HS-27A (cell line): ENCODE data around the gene PARVB.

ENCODE experiments used
- DNase-seq: peaks from one replicate; pipeline ENCODE4 v3.0.0-alpha.2; 2012; ENCODE audit warnings: low read depth, missing footprints

PARVB gene

DNA sequence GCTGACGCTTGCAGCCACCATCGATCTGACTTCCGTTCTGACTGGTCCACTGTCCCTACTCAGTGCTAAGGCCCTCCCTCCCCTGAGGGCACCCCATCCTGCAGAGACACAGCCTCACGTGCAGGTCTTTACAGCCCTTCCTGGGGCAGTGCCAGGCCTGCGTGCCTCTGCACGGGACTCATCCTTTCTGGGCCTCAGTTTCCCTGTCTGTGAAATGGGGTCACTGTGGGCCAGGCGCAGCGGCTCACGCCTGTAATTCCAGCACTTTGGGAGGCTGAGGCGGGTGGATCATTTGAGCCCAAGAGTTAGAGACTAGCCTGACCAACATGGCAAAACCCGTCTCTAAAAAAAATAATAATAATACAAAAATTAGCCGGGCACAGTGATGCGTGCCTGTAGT, 138.9 kb downstream of the PARVB start:
- DNase-seq = no peak

GRCh38 chr22:44163536-44163935, 139.4 kb downstream of the PARVB start:
- no peak for DNase-seq

- DNase-seq = no peak
Measured at GRCh38 chr22:44164031-44164430, 139.9 kb downstream of the PARVB start.

GRCh38 chr22:44165286-44165874, 141.3 kb downstream of the PARVB start:
- no peak for DNase-seq

DNA sequence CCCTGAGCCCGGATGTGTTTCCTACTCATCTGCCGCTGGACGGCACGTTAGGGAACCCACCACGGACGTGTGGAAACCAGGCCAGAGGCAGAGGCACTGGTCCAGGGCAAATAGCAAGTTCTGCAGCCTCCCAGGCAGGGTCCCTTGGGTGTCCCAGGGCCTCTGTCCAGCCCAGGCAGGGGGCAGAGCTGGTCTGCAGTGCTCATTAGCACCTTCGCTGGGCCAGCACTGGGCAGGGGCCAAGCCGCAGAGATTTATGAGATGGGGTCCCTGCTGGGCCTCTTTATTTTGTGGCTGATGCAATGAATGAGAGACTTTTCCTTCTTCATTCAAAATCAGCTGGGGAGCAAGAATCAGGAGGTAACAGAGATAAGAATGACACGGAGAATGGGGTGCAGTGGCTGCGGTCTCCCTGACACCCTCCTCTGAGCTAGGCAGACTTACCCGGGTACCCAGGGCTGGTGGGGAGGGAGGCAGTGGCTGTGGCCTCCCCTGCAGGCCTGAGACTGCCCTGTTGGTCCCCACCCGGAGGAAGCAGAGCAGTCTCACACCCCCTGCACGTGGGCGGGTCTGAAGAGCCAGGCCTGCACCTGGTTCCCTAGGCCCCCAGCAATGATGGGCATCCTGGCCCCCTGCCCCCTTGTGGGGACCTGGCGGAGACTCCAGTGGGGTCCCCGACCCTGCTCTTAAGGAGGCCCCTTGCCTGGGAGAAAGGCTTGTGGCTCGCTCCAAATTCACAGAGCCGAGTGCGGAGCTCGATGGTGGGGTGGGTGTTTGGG, 142.6 kb downstream of the PARVB start:
- no peak for DNase-seq

DNA sequence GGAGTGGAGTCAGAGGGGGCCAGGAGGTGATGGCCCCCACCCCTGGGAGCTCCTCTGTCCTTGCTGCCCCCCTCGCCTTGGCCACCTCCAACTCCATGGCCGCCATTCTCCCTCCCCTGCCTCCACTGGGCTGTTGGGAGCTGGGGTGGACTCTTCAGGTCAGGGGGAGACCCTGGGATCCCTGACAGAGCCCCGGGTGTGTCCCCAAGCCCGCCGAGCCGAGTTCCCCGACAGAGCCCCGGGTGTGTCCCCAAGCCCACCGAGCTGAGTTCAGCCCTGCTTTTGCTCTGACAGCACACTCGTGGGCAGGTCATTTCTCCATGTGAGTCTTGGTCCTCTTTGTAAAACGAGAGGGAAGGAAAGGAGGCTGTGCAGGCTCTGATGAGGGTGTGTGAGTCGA, 143.4 kb downstream of the PARVB start:
- no peak for DNase-seq

GRCh38 chr22:44168206-44168605, 144.1 kb downstream of the PARVB start:
- DNase-seq = no peak

GRCh38 chr22:44170470-44170869, 146.4 kb downstream of the PARVB start:
- no peak for DNase-seq

DNA sequence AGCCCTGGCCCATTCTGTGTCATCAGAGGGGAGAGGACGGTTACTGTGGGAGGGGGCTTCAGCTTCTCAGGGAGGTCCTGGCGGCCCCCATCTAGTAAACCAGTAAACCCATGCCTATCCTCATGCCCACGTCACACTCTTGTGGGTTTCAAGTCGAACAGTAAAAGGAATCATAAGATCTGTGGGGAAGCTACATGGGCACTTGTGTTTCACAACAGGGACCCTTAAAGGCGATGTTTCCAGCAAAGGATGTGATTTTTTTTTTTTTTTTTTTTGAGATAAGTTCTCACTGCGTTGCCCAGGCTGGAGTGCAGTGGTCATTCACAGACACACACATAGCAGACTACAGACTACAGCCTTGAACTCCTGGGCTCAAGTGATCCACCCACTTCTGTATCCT, 147.5 kb downstream of the PARVB start:
- DNase-seq = no peak

DNA sequence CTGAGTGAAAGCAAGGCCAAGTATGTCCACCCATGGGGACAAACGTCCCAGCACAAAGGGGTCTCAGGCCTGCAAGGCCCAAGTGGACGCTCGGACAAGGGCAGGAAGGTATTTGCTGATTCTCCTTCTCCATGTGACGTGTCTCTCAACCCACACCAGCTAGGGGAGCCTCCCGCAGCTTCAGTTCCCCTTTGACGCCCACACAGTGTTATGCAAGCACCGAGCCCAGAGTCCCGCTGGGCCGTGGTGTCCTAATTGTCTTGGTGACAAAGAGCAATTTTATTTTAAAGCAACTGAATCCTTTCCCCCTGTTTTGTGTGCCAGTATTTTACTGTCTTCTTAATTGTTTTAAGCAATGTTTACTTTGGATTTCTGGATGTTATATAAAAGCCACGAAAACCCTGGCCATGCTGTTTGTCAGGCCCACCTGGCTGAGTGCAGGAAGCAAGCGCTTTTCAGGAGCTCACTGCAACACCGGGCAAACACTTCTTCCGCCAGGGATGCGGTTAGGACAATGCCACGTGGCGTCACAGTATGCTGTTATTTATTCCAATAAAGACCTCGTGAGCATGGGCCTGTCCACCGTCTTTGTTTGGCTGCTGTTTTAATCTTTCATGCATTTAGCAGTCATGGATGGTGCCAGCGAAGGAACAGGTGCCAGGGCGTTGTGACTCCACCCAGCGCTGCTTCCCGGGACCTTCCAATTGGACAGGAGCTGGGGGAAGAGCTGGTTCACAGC, 148.4 kb downstream of the PARVB start:
- DNase-seq = no peak

DNA sequence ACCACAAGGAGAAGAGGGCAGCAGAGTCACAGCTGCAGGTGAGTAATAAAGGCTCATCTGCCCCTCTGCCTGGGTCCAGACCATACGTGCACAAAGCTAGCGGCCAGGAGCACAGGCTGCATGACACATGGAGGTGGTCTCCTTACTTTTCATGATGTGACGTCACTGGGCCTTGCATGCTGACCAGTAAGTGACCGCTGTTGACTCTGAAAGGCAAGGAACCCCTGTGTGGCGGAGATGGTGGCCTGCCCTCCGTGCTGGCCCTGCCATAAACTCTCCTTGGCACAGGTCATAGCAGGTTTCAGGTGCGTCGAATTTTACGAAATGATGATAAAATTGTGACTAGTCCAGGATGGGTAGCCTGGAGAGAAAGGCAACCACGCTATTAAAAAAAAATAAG, 149.1 kb downstream of the PARVB start:
- DNase-seq = no peak

GRCh38 chr22:44175676-44176075, 151.6 kb downstream of the PARVB start:
- no peak for DNase-seq

DNA sequence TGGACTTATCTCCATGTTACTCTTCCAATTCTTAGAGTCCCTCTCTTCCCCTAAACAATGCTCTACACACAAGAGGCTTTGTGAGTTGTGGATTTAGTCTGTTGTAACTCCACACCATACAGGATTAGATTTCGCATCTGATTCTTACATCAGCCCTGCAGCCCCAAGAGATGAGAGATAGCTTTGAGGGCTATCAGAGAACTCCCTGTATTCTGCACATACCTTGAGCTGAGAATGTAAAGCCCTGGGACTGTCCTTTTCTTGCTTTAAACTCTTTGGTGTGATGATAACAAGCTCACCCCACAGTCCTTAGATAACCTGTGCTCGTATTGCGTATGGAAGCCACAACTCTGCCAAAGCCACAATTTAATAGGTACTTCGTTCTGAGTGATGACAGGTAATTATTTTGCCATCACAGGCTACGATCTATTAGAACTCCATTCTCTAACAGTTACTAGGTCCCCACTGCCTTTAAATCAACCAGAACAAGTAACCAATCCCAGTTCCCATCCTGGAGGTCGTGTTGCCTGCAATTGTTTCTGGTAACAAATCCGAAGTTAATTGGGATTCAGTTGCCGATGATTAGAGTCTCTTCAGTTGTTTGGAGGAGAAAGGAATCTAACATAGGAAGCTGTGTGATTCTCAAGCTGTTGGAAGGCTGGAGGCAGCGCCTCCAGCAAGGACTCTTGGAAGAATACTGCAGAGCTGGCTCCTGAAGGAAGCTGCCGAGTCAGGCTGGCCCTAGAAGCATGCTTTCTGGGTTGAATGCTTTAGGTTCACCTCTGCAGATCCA, 155.3 kb downstream of the PARVB start:
- DNase-seq = no peak

DNA sequence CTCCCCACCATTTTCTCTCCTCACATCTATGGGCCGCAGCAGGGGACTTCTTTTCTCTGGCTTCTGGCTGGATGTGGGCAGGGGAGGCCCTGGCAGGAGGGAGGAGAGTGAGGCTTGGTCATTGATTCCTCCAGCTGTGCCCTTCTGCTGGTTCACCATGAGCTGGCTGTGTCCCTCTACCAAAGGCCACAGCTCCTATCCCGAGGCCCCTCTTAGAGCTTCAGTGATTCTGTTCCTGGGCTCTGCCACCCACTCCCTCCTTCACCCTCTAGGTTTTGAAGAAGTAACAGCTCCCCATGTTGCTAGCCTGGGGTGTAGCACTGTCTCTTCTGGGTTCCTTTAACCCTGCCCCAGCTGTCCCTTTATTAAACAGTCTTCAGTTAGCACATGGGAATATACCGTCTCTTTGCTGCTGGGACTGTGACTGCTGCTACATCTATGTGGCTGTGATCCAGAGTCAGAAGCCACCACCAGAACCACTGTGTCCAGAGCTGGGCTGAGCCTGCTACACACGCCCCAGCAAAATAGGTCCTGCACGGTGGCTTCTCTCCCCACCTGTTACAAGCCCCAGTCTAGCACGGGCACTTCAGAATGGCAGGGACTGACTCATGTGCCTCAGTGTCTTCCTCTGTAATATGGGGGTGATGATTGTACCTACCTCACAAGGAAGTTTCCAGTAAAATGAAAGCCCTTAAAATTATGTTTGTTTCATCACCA, 156.0 kb downstream of the PARVB start:
- no peak for DNase-seq

DNA sequence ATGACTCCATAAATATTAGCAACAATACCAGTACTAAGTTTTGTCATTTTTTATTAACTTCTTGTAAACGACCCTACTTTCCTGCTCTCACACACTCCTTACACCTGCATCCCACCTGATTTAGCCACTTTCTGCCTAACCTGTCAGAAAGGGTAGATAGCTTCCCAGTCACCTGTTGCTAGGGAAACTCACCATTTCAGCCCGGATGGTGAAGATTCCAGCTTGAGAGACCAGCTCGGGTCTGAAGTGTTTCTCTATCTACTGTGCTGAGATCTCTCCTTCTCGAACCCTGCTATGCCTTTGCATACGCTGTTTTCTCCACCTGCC, 156.6 kb downstream of the PARVB start, which contains the start of gene PARVG:
TSS of gene PARVG (plus strand) at position 220 of the 327 bp plus-strand sequence. CDS start 2,405 bp downstream, outside the sequence.
- no peak for DNase-seq

DNA sequence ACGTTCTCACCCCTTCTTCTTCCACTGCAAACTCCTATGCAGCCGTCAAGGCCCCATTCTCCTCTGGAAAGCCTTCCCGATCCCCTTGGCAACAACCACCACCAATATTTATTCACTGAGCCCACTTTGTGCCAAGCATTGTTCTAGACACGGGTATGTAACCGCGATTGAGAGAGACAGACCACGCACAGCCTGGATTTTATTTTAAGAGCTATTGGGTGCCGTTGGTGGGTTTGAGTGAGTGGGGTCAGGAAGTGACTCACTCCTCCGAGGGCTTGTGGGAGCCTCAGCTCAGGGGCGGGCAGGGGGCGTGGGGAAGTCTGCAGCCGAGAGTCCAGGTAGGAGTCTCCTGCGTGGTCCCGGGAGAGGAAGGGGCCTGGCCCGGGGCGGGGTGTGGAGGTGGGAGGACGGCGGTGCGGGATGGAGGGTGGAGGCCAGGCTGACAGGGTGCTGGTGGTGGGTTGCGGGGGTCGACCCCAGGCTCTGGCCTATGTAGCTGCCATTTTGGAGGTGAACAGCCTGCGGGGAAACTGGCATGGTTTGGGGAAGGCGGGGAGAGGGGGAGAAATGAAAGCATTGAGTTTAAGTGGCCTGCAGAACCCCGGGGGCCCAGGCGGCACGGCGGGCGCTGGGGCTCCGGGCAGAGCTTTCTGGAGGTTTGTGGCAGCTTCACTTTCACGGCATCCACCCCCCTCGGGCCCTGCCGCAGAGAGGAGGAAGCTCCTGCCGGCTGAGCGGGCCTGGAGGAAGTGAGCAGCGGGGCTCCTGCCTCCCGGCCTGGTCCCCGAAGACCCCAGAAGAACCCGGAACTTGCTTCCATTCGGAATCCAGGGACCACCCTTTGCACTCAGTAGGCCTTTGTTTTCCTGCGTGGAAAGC, 157.2 kb downstream of the PARVB start:
- no peak for DNase-seq

- no peak for DNase-seq
Measured at GRCh38 chr22:44181912-44182587, 157.9 kb downstream of the PARVB start.

GRCh38 chr22:44182588-44183286, 158.6 kb downstream of the PARVB start:
- no peak for DNase-seq

- no peak for DNase-seq
Measured at GRCh38 chr22:44183287-44183588, 159.1 kb downstream of the PARVB start.

GRCh38 chr22:44184006-44184405, 159.9 kb downstream of the PARVB start:
- DNase-seq = no peak
